ENCODE results near the gene DPF3.

- no peak for TF ChIP-seq ZNF549 (CRISPR knock-in tag; IDR thresholded peaks at IDR 0.05)
- no peak for TF ChIP-seq BRCA1 (CRISPR knock-in tag; IDR thresholded peaks at IDR 0.05)
Measured at GRCh38 chr14:72889366-72889765, 4.5 kb downstream of the DPF3 start.
